GM23338 (cell line): ENCODE measurements around the gene MTCL1. TPM values are rescaled to one million over a fixed set of nuclear protein-coding genes. Genes with fewer than 3 reads are reported as not detected.

Source experiments
- ATAC-seq: fragments of 200-7000 bp; cut with Tn5 transposase; 3 replicates; pipeline ENCODE4 v1.9.1; 2020
- DNase-seq: peaks from one replicate; pipeline ENCODE4 v3.0.0-alpha.2; 2015; ENCODE audit warnings: low spot score
- H2AFZ ChIP-seq: fragments of 200-600 bp; sonication (generic); 2 replicates; pipeline ENCODE4 v1.8.0; 2016; ENCODE audit warnings: antibody characterized with exemption, mild to moderate bottlenecking, moderate library complexity
- H3F3A ChIP-seq: fragments of 200-600 bp; sonication (generic); replicated peaks from 2 replicates; pipeline ENCODE4 v1.8.0; 2017; ENCODE audit warnings: antibody characterized with exemption, mixed run types, low read depth
- H3K27ac ChIP-seq: fragments of 200-600 bp; sonication (generic); 2 replicates; pipeline ENCODE4 v1.6.1; 2016; ENCODE audit warnings: low read depth
- H3K27me3 ChIP-seq: fragments of 200-600 bp; sonication (generic); 2 replicates; pipeline ENCODE4 v1.8.0; 2016; ENCODE audit warnings: mild to moderate bottlenecking, mixed run types, moderate library complexity; ENCODE audit not compliant: insufficient read depth
- H3K36me3 ChIP-seq: fragments of 200-600 bp; sonication (generic); 2 replicates; pipeline ENCODE4 v1.8.0; 2016; ENCODE audit warnings: mild to moderate bottlenecking; ENCODE audit not compliant: insufficient read depth
- H3K4me1 ChIP-seq: fragments of 200-600 bp; sonication (generic); 2 replicates; pipeline ENCODE4 v1.8.0; 2016; ENCODE audit warnings: mild to moderate bottlenecking, moderate library complexity; ENCODE audit not compliant: insufficient read depth
- H3K4me2 ChIP-seq: fragments of 200-600 bp; sonication (generic); 2 replicates; pipeline ENCODE4 v1.7.1; 2017; ENCODE audit warnings: mixed run types
- H3K4me3 ChIP-seq: fragments of 200-600 bp; sonication (generic); 2 replicates; pipeline ENCODE4 v1.6.1; 2016; ENCODE audit warnings: mixed run types
- H3K79me2 ChIP-seq: fragments of 200-600 bp; sonication (generic); replicated peaks from 2 replicates; pipeline ENCODE4 v1.8.0; 2017; ENCODE audit warnings: mild to moderate bottlenecking; ENCODE audit not compliant: insufficient read depth
- H3K9me2 ChIP-seq: fragments of 200-600 bp; sonication (generic); 2 replicates; pipeline ENCODE4 v1.8.0; 2017; ENCODE audit not compliant: insufficient read depth
- H4K20me1 ChIP-seq: fragments of 200-600 bp; sonication (generic); replicated peaks from 2 replicates; pipeline ENCODE4 v1.8.0; 2017; ENCODE audit warnings: mild to moderate bottlenecking; ENCODE audit not compliant: insufficient read depth
- H3K27ac Mint-ChIP-seq: 2 replicates; pipeline ENCODE4 v1.8.0; 2020; ENCODE audit warnings: inconsistent platforms, mild to moderate bottlenecking, moderate library complexity, mixed read lengths
- H3K27me3 Mint-ChIP-seq: 3 replicates; pipeline ENCODE4 v1.8.0; 2022; ENCODE audit warnings: low read depth, mild to moderate bottlenecking, moderate library complexity, mixed read lengths, inconsistent platforms; ENCODE audit not compliant: insufficient read depth, poor library complexity
- H3K36me3 Mint-ChIP-seq: 3 replicates; pipeline ENCODE4 v1.8.0; 2021; ENCODE audit warnings: low read depth, mild to moderate bottlenecking, inconsistent platforms, moderate library complexity, mixed read lengths
- H3K4me1 Mint-ChIP-seq: 3 replicates; pipeline ENCODE4 v1.8.0; 2020; ENCODE audit warnings: mild to moderate bottlenecking, inconsistent platforms, mixed read lengths
- H3K4me3 Mint-ChIP-seq: 3 replicates; pipeline ENCODE4 v1.8.0; 2021; ENCODE audit warnings: moderate library complexity, mild to moderate bottlenecking, inconsistent platforms, mixed read lengths
- H3K9me3 Mint-ChIP-seq: 3 replicates; pipeline ENCODE4 v1.8.0; 2020; ENCODE audit warnings: moderate library complexity, mild to moderate bottlenecking, inconsistent platforms, mixed read lengths
- CTCF ChIP-seq, 2 experiments: fragments of 200-600 bp in 1 of 2; sonication (generic) in 1 of 2; conservative IDR thresholded peaks; 2 replicates each; pipeline versions ENCODE4 v1.5.1 to v1.6.1; 2016 to 2017; ENCODE audit warnings: antibody characterized with exemption in 2 of 2, low read depth in 2 of 2, mild to moderate bottlenecking in 2 of 2, moderate library complexity in 1 of 2
- EZH2phosphoT487 ChIP-seq: fragments of 200-600 bp; sonication (generic); IDR thresholded peaks from one replicate; pipeline ENCODE4 v1.8.1; 2018; ENCODE audit warnings: antibody characterized with exemption; ENCODE audit not compliant: unreplicated experiment
- POLR2AphosphoS5 ChIP-seq: IDR thresholded peaks from 2 replicates; pipeline ENCODE4 v1.6.1; 2016; ENCODE audit warnings: antibody characterized with exemption, low read depth
- REST ChIP-seq: IDR thresholded peaks from one replicate; pipeline ENCODE4 v1.6.1; 2018; ENCODE audit warnings: antibody characterized with exemption; ENCODE audit not compliant: unreplicated experiment
- STAT1 ChIP-seq: IDR thresholded peaks from one replicate; pipeline ENCODE4 v1.6.1; 2016; ENCODE audit warnings: antibody characterized with exemption; ENCODE audit not compliant: unreplicated experiment
- ZNF114 ChIP-seq: fragments of 250-450 bp; sonication (Bioruptor Pico); IDR thresholded peaks from 2 replicates; pipeline ENCODE4 v1.5.0; 2020; ENCODE audit warnings: mild to moderate bottlenecking, moderate library complexity
- ZNF331 ChIP-seq: fragments of 250-450 bp; sonication (Bioruptor Pico); IDR thresholded peaks from 2 replicates; pipeline ENCODE4 v1.5.0; 2020; ENCODE audit warnings: low read depth, mild to moderate bottlenecking, moderate library complexity
- ZNF462 ChIP-seq: fragments of 250-450 bp; sonication (Bioruptor Pico); IDR thresholded peaks from 2 replicates; pipeline ENCODE4 v1.5.0; 2020; ENCODE audit warnings: mild to moderate bottlenecking, moderate library complexity
- polyA plus RNA-seq: library from polyadenylated mRNA; unstranded; fragments of >200 nt; fragmentation: Nextera tagmentation; extraction: Ambion mirVana; gene quantifications from 2 replicates; pipeline ENCODE4 v1.2.1, GENCODE V29; 2016
- total RNA-seq: library from RNA; depleted of rRNA; stranded (reverse); fragments of >200 nt; shearing (Covaris generic); gene quantifications from 2 replicates; pipeline ENCODE4 v1.2.3, GENCODE V29; 2014
- TF ChIP-seq, protein P1 (sequence below): IDR thresholded peaks from 2 replicates; pipeline ENCODE4 v1.6.1; 2016; ENCODE audit warnings: antibody characterized with exemption

MTCL1 gene
- total and polyA plus RNA-seq, 2 experiments from 2014 or later = 14.4 to 45.0 TPM

- Histone ChIP-seq H3F3A (no peaks in the 10 kb centered on the region; the same call in 1 of the 2 replicates), H2AFZ (no peak overlapping the region), H3K4me3 (no peak overlapping the region), H3K27ac (no peak overlapping the region), H3K79me2 (no peaks in the 10 kb centered on the region), H3K36me3 (no peaks in the 10 kb centered on the region), H3K9me2 (no peaks in the 10 kb centered on the region), H3K27me3 (no peaks in the 10 kb centered on the region), H3K4me2 (no peak overlapping the region), H3K4me1 (peaks cover 31% of the 10 kb centered on the region), H4K20me1 (no peaks in the 10 kb centered on the region)
- H3K4me3 Mint-ChIP-seq = no peak overlapping the region
- H3K36me3 Mint-ChIP-seq = no peaks in the 10 kb centered on the region
- peaks cover 41% of the 10 kb centered on the region for H3K4me1 Mint-ChIP-seq
- peak; percentile 34 for DNase-seq
- peaks cover 12% of the 10 kb centered on the region for H3K27me3 Mint-ChIP-seq
- no peak for TF ChIP-seq ZNF331 (CRISPR knock-in tag)
- TF ChIP-seq ZNF114 = no peak
- no peak for TF ChIP-seq STAT1
- no peak for TF ChIP-seq REST
- no peak for TF ChIP-seq EZH2phosphoT487
- no peak for TF ChIP-seq ZNF462 (CRISPR knock-in tag)
- no peak for TF ChIP-seq POLR2AphosphoS5
- TF ChIP-seq, protein P1, sequence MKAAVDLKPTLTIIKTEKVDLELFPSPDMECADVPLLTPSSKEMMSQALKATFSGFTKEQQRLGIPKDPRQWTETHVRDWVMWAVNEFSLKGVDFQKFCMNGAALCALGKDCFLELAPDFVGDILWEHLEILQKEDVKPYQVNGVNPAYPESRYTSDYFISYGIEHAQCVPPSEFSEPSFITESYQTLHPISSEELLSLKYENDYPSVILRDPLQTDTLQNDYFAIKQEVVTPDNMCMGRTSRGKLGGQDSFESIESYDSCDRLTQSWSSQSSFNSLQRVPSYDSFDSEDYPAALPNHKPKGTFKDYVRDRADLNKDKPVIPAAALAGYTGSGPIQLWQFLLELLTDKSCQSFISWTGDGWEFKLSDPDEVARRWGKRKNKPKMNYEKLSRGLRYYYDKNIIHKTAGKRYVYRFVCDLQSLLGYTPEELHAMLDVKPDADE = no peak
- no peak for TF ChIP-seq CTCF (conservative IDR thresholded peaks at IDR 0.05; ENCODE audit: low read depth in 2 of 2)
- no peaks in the 10 kb centered on the region for H3K9me3 Mint-ChIP-seq
- ATAC-seq = no peak
- H3K27ac Mint-ChIP-seq = no peak overlapping the region
Observed at GRCh38 chr18:8657873-8658470, 47.4 kb upstream of the MTCL1 start.
